Activated CD8-positive, alpha-beta memory T cell treated with anti-CD3 and anti-CD28 coated beads, Interleukin-2, amount 50 U/mL, for 24 hours (primary cell): Measurements from ENCODE around the gene EFS.

Experiments
- DNase-seq: peaks from one replicate; pipeline ENCODE4 v3.0.0-alpha.2; 2020; ENCODE audit errors: extremely low read depth

EFS gene

GRCh38 chr14:23306412-23307145, 58.4 kb downstream of the EFS start, which contains the start of gene BCL2L2:
Gene BCL2L2, plus strand, starts transcription at chr14:23306833. Its CDS starts 935 bp downstream, at chr14:23307768.
- DNase-seq, result no peak
